Measurements from ENCODE around the gene TRPV3. TPM values are rescaled to one million over a fixed set of nuclear protein-coding genes. Genes with fewer than 3 reads are reported as not detected.

Gene TRPV3
- total and polyA plus RNA-seq, 2 donors from 2014 or later = 0.13 to 1.2 TPM

GRCh38 chr17:3551189-3551588, 6.4 kb downstream of the TRPV3 start:
- Histone ChIP-seq H3K36me3 (ENCODE audit: control insufficient read depth in 2 of 3, insufficient read depth in 3 of 3, low read length in 3 of 3) (no peaks in the 10 kb centered on the region), H3K4me3 (ENCODE audit: low read length in 3 of 3) (no peak overlapping the region), H3K27me3 (ENCODE audit: control insufficient read depth, insufficient read depth, low read length) (no peaks in the 10 kb centered on the region), H3K4me1 (ENCODE audit: control insufficient read depth in 2 of 3, insufficient read depth in 2 of 3, low read depth in 1 of 3, low read length in 3 of 3) (no peaks in the 10 kb centered on the region), H3K9me3 (ENCODE audit: control insufficient read depth in 2 of 3, insufficient read depth in 1 of 3, low read length in 3 of 3) (no peaks in the 10 kb centered on the region), H3K27ac (ENCODE audit: low read depth in 2 of 2, low read length in 2 of 2) (no peak overlapping the region), H3K9ac (ENCODE audit: low read length in 3 of 3) (no peak overlapping the region)
- intact Hi-C loops (cut with DNase I) = no loop called here
- TF ChIP-seq, protein P1, sequence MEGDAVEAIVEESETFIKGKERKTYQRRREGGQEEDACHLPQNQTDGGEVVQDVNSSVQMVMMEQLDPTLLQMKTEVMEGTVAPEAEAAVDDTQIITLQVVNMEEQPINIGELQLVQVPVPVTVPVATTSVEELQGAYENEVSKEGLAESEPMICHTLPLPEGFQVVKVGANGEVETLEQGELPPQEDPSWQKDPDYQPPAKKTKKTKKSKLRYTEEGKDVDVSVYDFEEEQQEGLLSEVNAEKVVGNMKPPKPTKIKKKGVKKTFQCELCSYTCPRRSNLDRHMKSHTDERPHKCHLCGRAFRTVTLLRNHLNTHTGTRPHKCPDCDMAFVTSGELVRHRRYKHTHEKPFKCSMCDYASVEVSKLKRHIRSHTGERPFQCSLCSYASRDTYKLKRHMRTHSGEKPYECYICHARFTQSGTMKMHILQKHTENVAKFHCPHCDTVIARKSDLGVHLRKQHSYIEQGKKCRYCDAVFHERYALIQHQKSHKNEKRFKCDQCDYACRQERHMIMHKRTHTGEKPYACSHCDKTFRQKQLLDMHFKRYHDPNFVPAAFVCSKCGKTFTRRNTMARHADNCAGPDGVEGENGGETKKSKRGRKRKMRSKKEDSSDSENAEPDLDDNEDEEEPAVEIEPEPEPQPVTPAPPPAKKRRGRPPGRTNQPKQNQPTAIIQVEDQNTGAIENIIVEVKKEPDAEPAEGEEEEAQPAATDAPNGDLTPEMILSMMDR (IDR thresholded peaks at IDR 0.05; ENCODE audit: borderline replicate concordance, extremely low read depth, insufficient read depth) = no peak
- DNase-seq (no peak), FAIRE-seq (no peak)

GRCh38 chr17:3549610-3550162, 7.9 kb downstream of the TRPV3 start:
- intact Hi-C loops (cut with DNase I) = no loop called here
- no peaks in the 10 kb centered on the region for H3K27me3 ChIP-seq (ENCODE audit: control insufficient read depth, insufficient read depth, low read length)
- TF ChIP-seq, protein P1 (IDR thresholded peaks at IDR 0.05; ENCODE audit: borderline replicate concordance, extremely low read depth, insufficient read depth) = no peak
- no peaks in the 10 kb centered on the region for H3K4me1 ChIP-seq (ENCODE audit: control insufficient read depth in 2 of 3, insufficient read depth in 2 of 3, low read depth in 1 of 3, low read length in 3 of 3)
- H3K9me3 ChIP-seq (ENCODE audit: control insufficient read depth in 2 of 3, insufficient read depth in 1 of 3, low read length in 3 of 3) = no peaks in the 10 kb centered on the region
- H3K27ac ChIP-seq (ENCODE audit: low read depth in 2 of 2, low read length in 2 of 2) = no peak overlapping the region
- no peak overlapping the region for H3K4me3 ChIP-seq (ENCODE audit: low read length in 3 of 3)
- DNase-seq = no peak
- no peak for FAIRE-seq
- no peak overlapping the region for H3K9ac ChIP-seq (ENCODE audit: low read length in 3 of 3)
- H3K36me3 ChIP-seq (ENCODE audit: control insufficient read depth in 2 of 3, insufficient read depth in 3 of 3, low read length in 3 of 3) = no peaks in the 10 kb centered on the region

DNA sequence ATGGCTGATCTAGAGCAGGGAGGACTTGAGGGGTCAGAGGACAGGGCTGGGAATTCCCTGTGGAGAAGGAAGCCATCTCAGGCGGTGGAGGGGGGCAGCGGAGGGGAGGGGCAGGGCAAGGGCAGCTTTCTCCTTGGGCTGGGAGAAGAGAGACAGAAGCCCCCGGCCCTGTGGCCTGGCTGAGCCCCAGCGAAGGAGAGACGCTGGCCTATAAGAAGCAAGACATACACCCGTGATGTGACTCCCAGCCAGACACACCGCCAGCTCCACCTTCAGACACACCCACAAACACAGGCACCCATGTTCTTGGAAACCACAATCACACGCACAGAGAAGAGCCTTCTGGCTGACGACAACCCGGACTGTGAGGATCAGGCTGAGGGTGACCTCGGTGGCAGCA, 10.0 kb downstream of the TRPV3 start:
- H3K4me3 ChIP-seq (ENCODE audit: low read length in 3 of 3) = no peak overlapping the region
- DNase-seq (peak in 1 of 5 donors; percentile 60), FAIRE-seq (no peak)
- H3K9me3 ChIP-seq (ENCODE audit: control insufficient read depth in 2 of 3, insufficient read depth in 1 of 3, low read length in 3 of 3) = no peaks in the 10 kb centered on the region
- no peak overlapping the region for H3K9ac ChIP-seq (ENCODE audit: low read length in 3 of 3)
- H3K4me1 ChIP-seq (ENCODE audit: control insufficient read depth in 2 of 3, insufficient read depth in 2 of 3, low read depth in 1 of 3, low read length in 3 of 3) = no peaks in the 10 kb centered on the region
- TF ChIP-seq, protein P1 (IDR thresholded peaks at IDR 0.05; ENCODE audit: borderline replicate concordance, extremely low read depth, insufficient read depth) = no peak
- intact Hi-C loops (cut with DNase I) = no loop called here
- H3K36me3 ChIP-seq (ENCODE audit: control insufficient read depth in 2 of 3, insufficient read depth in 3 of 3, low read length in 3 of 3) = no peaks in the 10 kb centered on the region
- H3K27ac ChIP-seq (ENCODE audit: low read depth in 2 of 2, low read length in 2 of 2) = no peak overlapping the region
- no peaks in the 10 kb centered on the region for H3K27me3 ChIP-seq (ENCODE audit: control insufficient read depth, insufficient read depth, low read length)

- no peaks in the 10 kb centered on the region for H3K27me3 ChIP-seq (ENCODE audit: control insufficient read depth, insufficient read depth, low read length)
- H3K4me1 ChIP-seq (ENCODE audit: control insufficient read depth in 2 of 3, insufficient read depth in 2 of 3, low read depth in 1 of 3, low read length in 3 of 3) = no peaks in the 10 kb centered on the region
- no peak overlapping the region for H3K9ac ChIP-seq (ENCODE audit: low read length in 3 of 3)
- TF ChIP-seq, protein P1 (IDR thresholded peaks at IDR 0.05; ENCODE audit: borderline replicate concordance, extremely low read depth, insufficient read depth) = no peak
- H3K9me3 ChIP-seq (ENCODE audit: control insufficient read depth in 2 of 3, insufficient read depth in 1 of 3, low read length in 3 of 3) = no peaks in the 10 kb centered on the region
- H3K36me3 ChIP-seq (ENCODE audit: control insufficient read depth in 2 of 3, insufficient read depth in 3 of 3, low read length in 3 of 3) = no peaks in the 10 kb centered on the region
- H3K4me3 ChIP-seq (ENCODE audit: low read length in 3 of 3) = no peak overlapping the region
- DNase-seq (peak in 1 of 5 donors; percentile 26), FAIRE-seq (no peak)
- no peak overlapping the region for H3K27ac ChIP-seq (ENCODE audit: low read depth in 2 of 2, low read length in 2 of 2)
- intact Hi-C loops (cut with DNase I) = no loop called here
Observed at GRCh38 chr17:3546997-3547396, 10.6 kb downstream of the TRPV3 start.
